ENCODE measurements around the gene BTBD7. TPM values are rescaled to one million over a fixed set of nuclear protein-coding genes. Genes with fewer than 3 reads are reported as not detected.
A peak's percentile ranks its signal among the peaks of the same experiment; 100 is the strongest.

Gene BTBD7
- polyA plus RNA-seq, 1 donor (not counting 4 experiments of a cell fraction or from before 2014, with no cell fraction given) = 25.1 TPM

DNA sequence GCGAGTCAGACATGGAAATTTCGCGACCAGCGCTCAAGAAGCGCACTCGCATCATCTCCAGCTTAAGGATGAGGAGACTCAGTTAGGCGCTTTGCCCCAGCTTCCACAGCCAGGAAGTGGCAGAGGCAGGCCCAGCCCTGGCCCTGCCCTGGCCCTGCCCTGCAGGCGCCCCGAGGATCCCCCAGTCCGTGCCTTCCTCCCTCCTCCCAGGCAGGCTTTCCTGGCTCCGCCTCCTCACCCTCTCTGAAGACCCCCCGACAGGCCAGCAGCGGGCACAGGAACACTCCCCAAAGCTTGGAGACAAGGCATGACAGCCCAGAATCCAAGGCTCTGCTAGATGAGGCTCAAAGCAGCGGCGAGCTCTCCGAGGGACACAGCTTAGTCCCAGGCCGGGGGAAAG, 100.7 kb downstream of the BTBD7 start:
- no peak for FAIRE-seq
- Histone ChIP-seq H3K36me3 (ENCODE audit: control insufficient read depth in 2 of 2, extremely low read depth in 1 of 2, insufficient read depth in 2 of 2, low read length in 2 of 2) (no peaks in the 10 kb centered on the region), H2AFZ (ENCODE audit: control insufficient read depth, low read length) (no peak overlapping the region), H3K4me1 (ENCODE audit: control insufficient read depth, extremely low read depth, insufficient read depth, low read length) (peaks cover 7% of the 10 kb centered on the region), H3K4me2 (ENCODE audit: control insufficient read depth, extremely low read depth, insufficient read depth, low read depth, low read length) (no peak overlapping the region), H3K9me1 (ENCODE audit: control insufficient read depth, extremely low read depth, insufficient read depth, low read length) (no peaks in the 10 kb centered on the region), H3K79me2 (ENCODE audit: control insufficient read depth, insufficient read depth, low read length) (no peaks in the 10 kb centered on the region), H3K9me3 (ENCODE audit: control insufficient read depth, low read depth, low read length) (no peaks in the 10 kb centered on the region), H3K27me3 (ENCODE audit: control insufficient read depth, extremely low read depth, insufficient read depth, low read length) (no peaks in the 10 kb centered on the region), H3K9ac (ENCODE audit: control insufficient read depth, extremely low read depth, insufficient read depth, low read length) (no peak overlapping the region), H4K20me1 (ENCODE audit: control insufficient read depth, extremely low read depth, insufficient read depth, low read length) (no peaks in the 10 kb centered on the region), H3K4me3 (ENCODE audit: control insufficient read depth in 2 of 3, extremely low read depth in 1 of 3, insufficient read depth in 2 of 3, low read depth in 1 of 3, low read length in 3 of 3) (no peak overlapping the region), H3K27ac (ENCODE audit: control insufficient read depth, insufficient read depth, low read length) (no peak overlapping the region)
- dilution Hi-C loops (cut with MboI; ENCODE audit: extremely low pct_ligation_motif_present, low sequenced_read_pairs) = no loop called here
- no peak for DNase-seq (ENCODE audit: low read depth, low spot score)
- TF ChIP-seq, protein P1, sequence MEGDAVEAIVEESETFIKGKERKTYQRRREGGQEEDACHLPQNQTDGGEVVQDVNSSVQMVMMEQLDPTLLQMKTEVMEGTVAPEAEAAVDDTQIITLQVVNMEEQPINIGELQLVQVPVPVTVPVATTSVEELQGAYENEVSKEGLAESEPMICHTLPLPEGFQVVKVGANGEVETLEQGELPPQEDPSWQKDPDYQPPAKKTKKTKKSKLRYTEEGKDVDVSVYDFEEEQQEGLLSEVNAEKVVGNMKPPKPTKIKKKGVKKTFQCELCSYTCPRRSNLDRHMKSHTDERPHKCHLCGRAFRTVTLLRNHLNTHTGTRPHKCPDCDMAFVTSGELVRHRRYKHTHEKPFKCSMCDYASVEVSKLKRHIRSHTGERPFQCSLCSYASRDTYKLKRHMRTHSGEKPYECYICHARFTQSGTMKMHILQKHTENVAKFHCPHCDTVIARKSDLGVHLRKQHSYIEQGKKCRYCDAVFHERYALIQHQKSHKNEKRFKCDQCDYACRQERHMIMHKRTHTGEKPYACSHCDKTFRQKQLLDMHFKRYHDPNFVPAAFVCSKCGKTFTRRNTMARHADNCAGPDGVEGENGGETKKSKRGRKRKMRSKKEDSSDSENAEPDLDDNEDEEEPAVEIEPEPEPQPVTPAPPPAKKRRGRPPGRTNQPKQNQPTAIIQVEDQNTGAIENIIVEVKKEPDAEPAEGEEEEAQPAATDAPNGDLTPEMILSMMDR (optimal IDR thresholded peaks at IDR 0.05 in 1 of 3, IDR thresholded peaks at IDR 0.05 in 1 of 3, conservative IDR thresholded peaks at IDR 0.05 in 1 of 3; ENCODE audit: extremely low read depth in 1 of 3, insufficient read depth in 2 of 3, low read length in 3 of 3) = no peak
- TF ChIP-seq EZH2 (IDR thresholded peaks at IDR 0.05; ENCODE audit: low read length) = no peak

DNA sequence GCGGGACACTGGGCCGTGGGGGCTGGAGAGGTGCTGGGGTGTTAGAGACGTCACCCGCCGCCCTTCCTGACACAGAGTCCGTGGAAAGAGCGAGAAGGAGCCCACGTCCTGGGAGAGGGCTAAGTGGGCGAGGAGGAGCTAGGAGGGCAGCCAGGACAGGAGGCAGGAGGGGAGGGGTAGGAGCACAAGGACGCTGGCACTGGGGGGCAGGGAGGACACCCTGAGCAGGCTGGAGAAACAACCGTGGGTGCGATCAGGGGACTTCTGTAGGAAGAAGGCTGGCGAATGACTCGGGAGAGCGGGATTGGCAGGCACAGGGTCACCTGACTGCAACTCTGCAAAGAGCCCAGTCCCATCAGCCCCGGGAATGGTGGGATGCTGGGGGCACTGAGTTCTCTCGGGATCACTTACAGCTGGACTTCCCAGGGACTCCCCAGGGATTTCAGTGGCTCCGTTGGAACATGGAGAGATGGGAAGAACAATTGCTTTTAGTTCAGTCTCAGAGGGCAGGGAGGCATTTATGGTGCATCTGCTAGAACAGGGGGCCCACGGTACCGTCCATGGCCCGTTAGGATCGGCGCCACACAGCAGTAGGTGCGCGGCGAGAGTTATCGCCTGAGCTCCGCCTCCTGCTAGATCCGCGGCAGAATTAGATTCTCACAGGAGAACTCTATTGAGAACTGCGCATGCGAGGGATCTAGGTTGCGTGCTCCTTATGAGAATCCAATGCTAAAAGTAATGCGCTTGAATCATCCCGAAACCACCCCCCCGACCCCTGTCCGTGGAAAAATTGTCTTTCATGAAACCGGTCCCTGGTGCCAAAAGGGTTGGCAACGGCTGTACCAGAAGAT, 101.5 kb downstream of the BTBD7 start:
- peak overlapping the region; percentile 76 for H3K4me2 ChIP-seq (ENCODE audit: control insufficient read depth, extremely low read depth, insufficient read depth, low read depth, low read length)
- DNase-seq (ENCODE audit: low read depth, low spot score) (peak; percentile 5), FAIRE-seq (no peak)
- H4K20me1 ChIP-seq (ENCODE audit: control insufficient read depth, extremely low read depth, insufficient read depth, low read length) = no peaks in the 10 kb centered on the region
- peaks cover 7% of the 10 kb centered on the region for H3K4me1 ChIP-seq (ENCODE audit: control insufficient read depth, extremely low read depth, insufficient read depth, low read length)
- no peaks in the 10 kb centered on the region for H3K79me2 ChIP-seq (ENCODE audit: control insufficient read depth, insufficient read depth, low read length)
- dilution Hi-C loops (cut with MboI; ENCODE audit: extremely low pct_ligation_motif_present, low sequenced_read_pairs) = no loop called here
- H3K9me1 ChIP-seq (ENCODE audit: control insufficient read depth, extremely low read depth, insufficient read depth, low read length) = no peaks in the 10 kb centered on the region
- H3K27ac ChIP-seq (ENCODE audit: control insufficient read depth, insufficient read depth, low read length) = no peak overlapping the region
- peak overlapping the region; percentile 32 to 61 (median 36) for H3K4me3 ChIP-seq (ENCODE audit: control insufficient read depth in 2 of 3, extremely low read depth in 1 of 3, insufficient read depth in 2 of 3, low read depth in 1 of 3, low read length in 3 of 3)
- TF ChIP-seq, protein P1 (optimal IDR thresholded peaks at IDR 0.05 in 1 of 3, IDR thresholded peaks at IDR 0.05 in 1 of 3, conservative IDR thresholded peaks at IDR 0.05 in 1 of 3; ENCODE audit: extremely low read depth in 1 of 3, insufficient read depth in 2 of 3, low read length in 3 of 3) = no peak
- no peak for TF ChIP-seq EZH2 (IDR thresholded peaks at IDR 0.05; ENCODE audit: low read length)
- peak overlapping the region; percentile 18 for H3K9ac ChIP-seq (ENCODE audit: control insufficient read depth, extremely low read depth, insufficient read depth, low read length)
- H2AFZ ChIP-seq (ENCODE audit: control insufficient read depth, low read length) = no peak overlapping the region
- no peaks in the 10 kb centered on the region for H3K36me3 ChIP-seq (ENCODE audit: control insufficient read depth in 2 of 2, extremely low read depth in 1 of 2, insufficient read depth in 2 of 2, low read length in 2 of 2)
- no peaks in the 10 kb centered on the region for H3K27me3 ChIP-seq (ENCODE audit: control insufficient read depth, extremely low read depth, insufficient read depth, low read length)
- no peaks in the 10 kb centered on the region for H3K9me3 ChIP-seq (ENCODE audit: control insufficient read depth, low read depth, low read length)
